Tibial nerve (tissue), 4 donors: ENCODE results near the gene ADAT1. TPM values are rescaled to one million over a fixed set of nuclear protein-coding genes. Genes with fewer than 3 reads are reported as not detected.

Source experiments
- DNase-seq, 2 donors: peaks; one replicate each; pipeline ENCODE4 v3.0.0-alpha.2; 2019; ENCODE audit warnings: low spot score in 2 of 2
- H3K27ac ChIP-seq, 4 donors: fragments of 200-600 bp; sonication (generic) in 3 of 4; one replicate each; pipeline ENCODE4 v1.5.1; 2017 to 2019; ENCODE audit warnings: mild to moderate bottlenecking in 1 of 4
- H3K27me3 ChIP-seq, 2 donors: fragments of 200-600 bp; sonication (generic) in 1 of 2; one replicate each; pipeline versions ENCODE4 v1.5.1 to v1.6.0; 2017 to 2019
- H3K36me3 ChIP-seq, 3 donors: fragments of 200-600 bp; sonication (generic); one replicate each; pipeline ENCODE4 v1.5.1; 2018 to 2019
- H3K4me1 ChIP-seq, 4 donors: fragments of 200-600 bp; sonication (generic) in 3 of 4; one replicate each; pipeline ENCODE4 v1.5.1; 2017 to 2019
- H3K4me3 ChIP-seq, 4 donors: fragments of 200-600 bp; sonication (generic) in 3 of 4; one replicate each; pipeline ENCODE4 v1.5.1; 2017 to 2019; ENCODE audit warnings: mild to moderate bottlenecking in 1 of 4, moderate library complexity in 1 of 4
- H3K9me3 ChIP-seq, 4 donors: fragments of 200-600 bp; sonication (generic) in 3 of 4; one replicate each; pipeline ENCODE4 v1.5.1; 2017 to 2019
- CTCF ChIP-seq, 5 experiments: fragments of 200-600 bp in 3 of 5; fragments of 450-650 bp in 2 of 5; sonication (generic) in 3 of 5; IDR thresholded peaks; one replicate each; pipeline ENCODE4 v1.5.1; 2016 to 2019; ENCODE audit warnings: antibody characterized with exemption in 5 of 5, mild to moderate bottlenecking in 3 of 5, moderate library complexity in 2 of 5
- EP300 ChIP-seq, 2 donors: sonication (generic); formaldehyde crosslinking; IDR thresholded peaks; one replicate each; pipeline ENCODE4 v1.6.1; 2017; ENCODE audit warnings: antibody characterized with exemption in 2 of 2, mild to moderate bottlenecking in 1 of 2
- POLR2A ChIP-seq, 2 donors: fragments of 450-650 bp; IDR thresholded peaks; one replicate each; pipeline ENCODE4 v1.6.1; 2017; ENCODE audit warnings: antibody characterized with exemption in 2 of 2, mild to moderate bottlenecking in 2 of 2, moderate library complexity in 2 of 2
- WGBS, 2 donors: methylation state at CpG; one replicate each; pipeline ENCODE4 v1.1.5; 2018; 5-methylcytosine and 5-hydroxymethylcytosine counted together
- total RNA-seq, 4 donors: library from RNA; depleted of rRNA; stranded (reverse); fragments of >200 nt; gene quantifications; one replicate each; pipeline ENCODE4 v1.1.0, GENCODE V29; 2016

ADAT1 gene
- total RNA-seq, 4 donors from 2014 or later: 31.4 to 75.9 (median 50.7) TPM

GRCh38 chr16:75630052-75630451 lies 7.0 kb upstream of the ADAT1 start:
- no peaks in the 10 kb centered on the region for H3K27me3 ChIP-seq
- no peak for DNase-seq
- peaks cover 4 to 100% (median 35%) of the 10 kb centered on the region in 3 donors for H3K36me3 ChIP-seq
- H3K27ac ChIP-seq: no peak overlapping the region
- no peak overlapping the region for H3K4me3 ChIP-seq
- no peaks in the 10 kb centered on the region for H3K4me1 ChIP-seq
- H3K9me3 ChIP-seq: no peaks in the 10 kb centered on the region
- WGBS, 2 donors: 70 to 72% methylated on average over 3 of the region's 3 CpGs
- TF ChIP-seq CTCF (IDR thresholded peaks at IDR 0.05) (no peak), POLR2A (IDR thresholded peaks at IDR 0.05) (no peak), EP300 (IDR thresholded peaks at IDR 0.05) (no peak)

GRCh38 chr16:75629132-75629531 lies 6.1 kb upstream of the ADAT1 start:
- Histone ChIP-seq H3K27ac (no peak overlapping the region), H3K9me3 (no peaks in the 10 kb centered on the region), H3K27me3 (no peaks in the 10 kb centered on the region), H3K4me3 (no peak overlapping the region), H3K4me1 (no peaks in the 10 kb centered on the region), H3K36me3 (peaks cover 4 to 91% (median 35%) of the 10 kb centered on the region in 3 donors)
- WGBS, 2 donors: 87 to 91% methylated on average over 10 of the region's 10 CpGs
- no peak for DNase-seq
- TF ChIP-seq POLR2A (IDR thresholded peaks at IDR 0.05) (no peak), CTCF (IDR thresholded peaks at IDR 0.05) (no peak), EP300 (IDR thresholded peaks at IDR 0.05) (no peak)

- DNase-seq: no peak
- no peak overlapping the region for H3K27ac ChIP-seq
- H3K4me3 ChIP-seq: no peak overlapping the region
- WGBS, 2 donors: 85 to 93% methylated on average over 4 of the region's 4 CpGs
- H3K4me1 ChIP-seq: no peaks in the 10 kb centered on the region
- no peaks in the 10 kb centered on the region for H3K27me3 ChIP-seq
- H3K9me3 ChIP-seq: no peaks in the 10 kb centered on the region
- TF ChIP-seq EP300 (IDR thresholded peaks at IDR 0.05): no peak
- no peak for TF ChIP-seq POLR2A (IDR thresholded peaks at IDR 0.05)
- no peak for TF ChIP-seq CTCF (IDR thresholded peaks at IDR 0.05)
- peaks cover 4 to 83% (median 27%) of the 10 kb centered on the region in 3 donors for H3K36me3 ChIP-seq
Measured at GRCh38 chr16:75628351-75628750, 5.3 kb upstream of the ADAT1 start.

- no peak overlapping the region for H3K27ac ChIP-seq
- H3K9me3 ChIP-seq: no peaks in the 10 kb centered on the region
- H3K4me3 ChIP-seq: no peak overlapping the region
- 54 to 62% methylated on average over 3 of the region's 3 CpGs for WGBS, 2 donors
- TF ChIP-seq POLR2A (IDR thresholded peaks at IDR 0.05) (no peak), CTCF (IDR thresholded peaks at IDR 0.05) (no peak), EP300 (IDR thresholded peaks at IDR 0.05) (no peak)
- peaks cover 4 to 78% (median 27%) of the 10 kb centered on the region in 3 donors for H3K36me3 ChIP-seq
- no peaks in the 10 kb centered on the region for H3K27me3 ChIP-seq
- no peaks in the 10 kb centered on the region for H3K4me1 ChIP-seq
- no peak for DNase-seq
Measured at GRCh38 chr16:75627851-75628250, 4.8 kb upstream of the ADAT1 start.

- H3K36me3 ChIP-seq: peaks cover 4 to 68% (median 25%) of the 10 kb centered on the region in 3 donors
- no peak overlapping the region for H3K27ac ChIP-seq
- H3K9me3 ChIP-seq: no peaks in the 10 kb centered on the region
- H3K4me3 ChIP-seq: no peak overlapping the region
- peaks cover 0 to 8% (median 7%) of the 10 kb centered on the region in 4 donors for H3K4me1 ChIP-seq
- WGBS, 2 donors: 88 to 91% methylated on average over 4 of the region's 4 CpGs
- DNase-seq: no peak
- TF ChIP-seq EP300 (IDR thresholded peaks at IDR 0.05) (no peak), POLR2A (IDR thresholded peaks at IDR 0.05) (no peak), CTCF (IDR thresholded peaks at IDR 0.05) (no peak)
- no peaks in the 10 kb centered on the region for H3K27me3 ChIP-seq
Measured at GRCh38 chr16:75626806-75627205, 3.7 kb upstream of the ADAT1 start.
